Activated CD4-positive, alpha-beta T cell treated with anti-CD3 and anti-CD28 coated beads, Interleukin-2, amount 50 U/mL, for 1 hour (primary cell): Measurements from ENCODE around the gene ZNF638.

Experiments used
- DNase-seq: peaks from one replicate; pipeline ENCODE4 v3.0.0-alpha.2; 2020

ZNF638 gene

GRCh38 chr2:71456617-71457016 is 125.0 kb downstream of the ZNF638 start:
- DNase-seq = no peak

GRCh38 chr2:71457123-71457915 is 125.7 kb downstream of the ZNF638 start:
- no peak for DNase-seq

DNA sequence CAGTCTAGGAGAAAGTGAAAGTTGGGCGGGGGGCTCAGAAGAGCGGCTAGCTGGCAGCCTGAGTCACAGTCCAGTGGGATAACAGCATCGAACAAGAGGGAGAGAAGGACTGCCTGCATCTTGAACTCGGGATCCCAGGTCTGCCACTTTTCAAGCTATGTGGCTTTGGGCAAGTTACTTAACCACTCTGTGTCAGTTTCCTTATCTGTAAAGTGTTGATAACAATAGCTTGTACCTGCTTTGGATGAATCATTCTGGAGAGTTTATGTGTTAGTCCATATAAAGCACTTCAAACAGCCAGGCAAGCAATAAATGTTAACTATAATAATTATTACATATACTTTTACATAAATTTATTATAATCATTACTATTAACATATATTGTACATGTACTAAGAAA is 126.3 kb downstream of the ZNF638 start:
- no peak for DNase-seq

- no peak for DNase-seq
These were observed 127.0 kb downstream of the ZNF638 start for GRCh38 chr2:71458413-71459083.

- DNase-seq = no peak
These were observed 127.5 kb downstream of the ZNF638 start for GRCh38 chr2:71459084-71459431.

GRCh38 chr2:71460056-71460455 is 128.5 kb downstream of the ZNF638 start:
- no peak for DNase-seq

GRCh38 chr2:71460595-71461303 is 129.2 kb downstream of the ZNF638 start:
- DNase-seq = no peak

DNA sequence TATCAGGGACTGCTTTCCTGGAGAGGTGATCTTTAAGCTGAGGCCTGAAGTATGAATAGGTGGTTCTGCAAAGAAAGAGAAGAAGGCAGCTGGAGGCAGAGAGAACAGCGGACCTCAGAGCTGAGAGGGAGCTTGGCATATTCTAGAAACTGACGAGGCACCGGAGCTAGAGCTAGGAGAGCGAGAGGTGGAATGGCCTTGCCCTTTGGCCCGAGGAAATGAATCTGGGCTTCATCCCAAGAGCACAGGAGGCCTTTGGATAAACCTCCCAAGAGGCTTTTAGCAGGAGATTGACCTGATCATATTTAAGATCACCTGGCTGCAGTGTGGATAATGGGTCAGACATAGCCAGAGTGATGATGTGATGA is 129.7 kb downstream of the ZNF638 start:
- DNase-seq = no peak

DNA sequence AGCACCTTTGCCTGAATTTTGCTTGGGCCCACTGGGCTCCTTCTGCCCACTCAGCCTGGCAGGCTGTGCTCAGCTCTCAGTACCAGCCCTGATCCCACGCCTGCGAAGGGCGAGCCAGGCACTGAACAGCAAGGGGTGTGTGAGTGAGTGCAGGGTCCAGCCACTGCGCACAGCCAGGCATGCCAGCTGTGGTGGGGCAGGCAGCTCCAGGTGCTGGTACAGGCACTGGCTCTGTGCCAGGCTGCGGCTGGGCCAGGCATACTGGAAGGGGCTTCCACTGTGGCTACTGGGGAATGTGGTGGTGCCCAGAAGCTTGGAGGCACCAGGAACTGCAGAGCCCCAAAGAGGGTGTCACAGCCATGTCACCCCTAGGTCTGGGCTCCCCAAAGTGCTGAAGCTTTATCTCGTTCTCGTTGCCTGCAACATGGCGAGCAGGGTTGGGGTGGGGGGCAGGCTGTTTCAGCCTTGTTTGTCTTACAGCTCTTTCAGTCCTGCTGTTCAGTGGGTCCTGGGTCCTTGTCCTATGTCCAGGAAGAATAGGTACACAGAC is 130.5 kb downstream of the ZNF638 start:
- DNase-seq = no peak

GRCh38 chr2:71462641-71463341 is 131.2 kb downstream of the ZNF638 start:
- DNase-seq = no peak

DNA sequence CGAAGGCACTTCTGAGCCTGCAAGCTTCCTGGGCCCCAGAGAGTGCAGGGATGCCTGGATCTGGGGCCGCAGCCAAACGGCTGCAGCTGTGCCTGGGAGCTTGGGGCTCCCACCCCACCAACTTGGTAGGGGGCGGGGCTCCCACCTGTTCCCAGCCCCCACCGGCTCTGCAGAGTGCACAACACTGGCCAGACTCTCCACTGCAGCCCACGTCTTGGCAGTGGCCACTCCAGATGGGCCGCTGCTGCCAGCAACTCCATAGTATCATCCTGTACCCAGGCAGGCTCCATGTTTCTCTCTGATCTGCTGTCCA is 131.7 kb downstream of the ZNF638 start:
- no peak for DNase-seq

DNA sequence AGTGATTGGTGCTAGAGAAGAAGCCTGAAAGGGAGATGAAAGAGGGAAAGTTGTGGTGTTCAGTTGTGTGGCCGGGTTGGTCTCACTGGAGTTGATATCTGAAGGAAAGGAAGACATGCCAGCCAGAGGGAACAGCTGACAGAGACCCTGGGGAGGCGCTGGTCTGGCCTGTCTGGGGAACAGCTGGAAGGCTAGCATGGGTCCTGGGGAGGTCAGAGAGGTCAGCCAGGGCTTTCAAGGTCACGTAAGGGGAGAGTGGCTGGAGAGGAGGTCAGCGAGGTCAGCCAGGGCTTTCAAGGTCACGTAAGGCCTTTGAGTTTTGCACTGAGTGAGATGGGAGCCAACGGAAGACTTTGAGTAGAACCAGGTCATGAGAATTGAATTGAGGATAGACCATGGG is 132.8 kb downstream of the ZNF638 start:
- no peak for DNase-seq

GRCh38 chr2:71465356-71465755 is 133.8 kb downstream of the ZNF638 start:
- no peak for DNase-seq

DNA sequence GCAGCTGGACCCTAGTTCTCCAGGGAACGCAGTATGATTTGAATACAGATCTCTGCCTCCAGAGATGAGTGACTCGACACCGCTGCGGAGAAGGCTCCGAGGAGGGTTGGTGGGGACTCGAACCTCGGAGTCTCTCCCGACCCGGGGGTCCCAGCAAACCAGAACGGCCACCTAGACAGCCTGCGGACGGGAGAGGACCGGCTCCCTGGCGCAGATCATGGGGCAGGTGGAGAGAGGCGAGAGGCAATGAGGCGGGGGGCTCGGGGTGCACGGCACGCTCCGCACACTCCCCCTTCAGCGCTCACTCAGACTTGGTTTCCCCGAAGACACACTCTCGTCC is 134.3 kb downstream of the ZNF638 start:
- no peak for DNase-seq

GRCh38 chr2:71466301-71467179 is 135.0 kb downstream of the ZNF638 start:
- no peak for DNase-seq

GRCh38 chr2:71467180-71467815 is 135.7 kb downstream of the ZNF638 start:
- no peak for DNase-seq

GRCh38 chr2:71468279-71469015 is 136.9 kb downstream of the ZNF638 start:
- no peak for DNase-seq

DNA sequence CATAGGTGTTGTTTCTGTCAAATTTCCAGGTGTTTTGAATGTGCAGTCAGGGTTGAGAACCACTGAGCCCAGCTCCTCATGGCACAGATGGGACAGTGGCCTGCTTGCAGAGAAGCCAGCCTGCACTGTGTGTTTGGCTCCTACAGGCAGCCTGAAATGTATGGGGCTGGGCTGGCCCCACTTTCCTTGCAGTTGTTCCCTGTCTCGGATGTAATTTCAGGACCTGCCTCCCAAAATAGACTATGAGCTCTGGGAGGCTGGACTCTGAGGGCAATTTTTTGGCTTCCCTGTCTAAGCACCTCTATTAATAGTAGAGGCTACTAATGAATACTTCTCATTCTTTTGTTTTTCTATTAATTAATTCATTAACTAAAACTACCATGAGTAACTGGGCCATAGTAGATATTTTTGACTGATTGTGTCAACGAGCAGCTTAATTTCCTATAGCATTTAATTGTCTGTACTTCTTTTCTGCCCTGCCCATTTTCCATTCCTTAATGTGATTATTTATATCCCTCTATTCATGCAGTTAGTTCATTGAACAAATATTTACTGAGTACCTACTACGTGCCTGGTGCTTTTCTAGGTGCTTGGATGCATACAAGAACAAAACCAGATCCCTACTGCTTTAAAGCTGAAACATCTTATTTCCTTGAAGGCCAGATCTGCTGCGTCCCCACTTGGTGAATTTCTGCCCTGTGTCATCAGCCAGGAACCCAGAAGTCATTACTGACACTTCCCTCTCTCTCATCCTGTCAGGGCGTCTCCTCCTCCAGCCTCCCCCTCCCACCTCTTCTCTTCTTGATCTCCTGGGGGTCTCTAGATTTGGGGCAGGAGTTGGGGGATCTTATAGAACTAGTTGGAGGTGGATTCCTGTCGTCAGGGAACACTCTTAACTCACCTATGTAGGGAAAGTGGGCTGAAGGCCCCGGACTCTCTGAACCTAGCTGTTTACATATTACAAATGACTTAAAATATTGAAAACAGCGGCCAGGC is 138.1 kb downstream of the ZNF638 start:
- DNase-seq = no peak

- no peak for DNase-seq
These were observed 139.7 kb downstream of the ZNF638 start for GRCh38 chr2:71471276-71471675.

GRCh38 chr2:71472019-71472418 is 140.4 kb downstream of the ZNF638 start:
- DNase-seq = no peak
